ENCODE data around the gene PARD6G.
"Not testable (repeated sequence)": the region's sequence is repeated elsewhere in the genome, so short reads cannot be mapped to it uniquely, and the experiment has no call there.

The PARD6G gene

DNA sequence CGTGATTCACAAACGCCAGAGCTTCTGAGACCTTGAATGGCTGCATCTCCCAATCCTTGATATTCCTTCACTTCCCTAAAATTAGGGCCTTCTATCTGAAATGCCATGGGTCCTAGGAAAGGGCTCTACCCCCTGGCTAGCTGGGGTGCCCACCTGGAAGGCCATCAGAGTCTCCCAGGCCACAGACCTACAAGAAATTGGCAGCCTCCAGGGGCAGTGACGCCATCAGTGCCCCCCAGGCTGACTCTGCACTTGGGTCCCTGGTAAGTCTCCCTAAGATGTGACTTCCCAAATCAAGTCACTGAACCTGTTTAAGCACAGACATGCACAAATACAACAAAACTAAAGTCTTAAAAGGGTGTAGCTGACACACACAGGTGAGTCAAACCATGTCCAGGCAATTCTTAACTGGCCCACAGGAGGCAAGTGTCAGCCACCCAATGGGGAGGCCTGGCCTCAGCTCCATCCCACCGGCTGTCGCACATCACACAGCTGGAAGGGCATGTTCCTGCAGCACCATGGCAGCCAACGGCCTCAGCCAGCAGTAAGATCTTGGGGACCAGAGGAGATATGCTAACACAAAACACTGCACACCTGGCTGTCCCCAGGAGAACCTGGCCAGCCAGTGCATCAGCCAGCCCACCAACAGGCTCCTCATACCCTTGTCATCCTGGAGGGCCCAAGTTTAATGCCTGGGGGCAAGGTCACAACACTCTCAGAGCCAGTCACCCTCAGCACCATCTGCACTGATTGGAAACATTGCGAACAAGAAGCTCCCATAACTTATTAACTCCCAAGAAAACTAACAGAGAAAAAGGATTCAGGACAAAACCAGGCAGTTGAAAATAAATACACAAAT is 5.2 kb downstream of the PARD6G start:
- in situ Hi-C loops (cut with MboI; ENCODE audit: low sequenced_read_pairs): no loop called here

DNA sequence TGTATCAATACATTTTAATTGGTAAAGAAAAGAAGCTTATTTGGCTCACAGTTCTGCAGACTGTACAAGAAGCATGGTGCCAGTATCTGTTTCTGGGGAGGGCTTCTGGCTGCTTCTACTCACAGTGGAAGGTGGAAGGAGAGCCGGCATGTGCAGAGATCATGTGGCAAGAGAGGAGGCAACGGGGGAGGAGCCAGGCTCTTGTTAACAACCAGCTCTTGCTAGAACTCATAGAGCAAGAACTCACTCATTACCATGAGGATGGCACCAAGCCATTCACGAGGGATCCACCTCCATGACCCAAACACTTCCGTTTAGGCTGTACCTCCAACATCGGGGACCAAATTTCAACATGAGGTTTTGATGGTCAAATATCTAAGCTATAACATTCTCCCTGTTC is 7.5 kb downstream of the PARD6G start:
- in situ Hi-C loops (cut with MboI; ENCODE audit: low sequenced_read_pairs): no loop called here

DNA sequence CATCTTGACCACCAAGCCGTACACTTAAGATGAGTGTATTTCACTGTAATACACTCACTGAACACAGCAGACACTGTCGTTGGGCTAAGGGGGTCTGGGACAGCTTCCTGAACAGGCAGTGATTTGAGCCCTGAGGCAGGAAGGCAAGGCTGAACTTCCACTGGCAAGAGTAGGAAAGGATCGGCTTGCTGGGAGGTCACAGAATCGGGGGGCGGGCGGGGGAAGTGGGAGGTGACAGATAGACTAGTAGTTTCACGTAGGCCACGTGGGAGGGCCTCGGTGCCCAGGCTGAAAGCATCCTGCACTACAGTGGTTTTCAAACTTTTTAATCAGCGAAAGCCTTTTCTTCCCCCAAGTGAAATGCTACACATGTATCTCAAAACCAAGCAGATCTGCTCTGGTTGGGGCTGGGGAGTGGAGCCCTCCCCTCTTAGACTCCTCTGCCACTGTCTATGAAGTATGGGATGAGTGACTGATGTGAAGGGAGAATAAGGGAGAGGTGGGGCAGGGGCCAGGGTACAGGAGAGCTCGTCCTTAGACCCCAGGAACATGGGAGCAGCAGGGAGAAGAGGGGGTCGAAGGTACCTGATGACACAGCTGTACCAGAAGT is 8.6 kb downstream of the PARD6G start:
- in situ Hi-C loops (cut with MboI; ENCODE audit: low sequenced_read_pairs): no loop called here

DNA sequence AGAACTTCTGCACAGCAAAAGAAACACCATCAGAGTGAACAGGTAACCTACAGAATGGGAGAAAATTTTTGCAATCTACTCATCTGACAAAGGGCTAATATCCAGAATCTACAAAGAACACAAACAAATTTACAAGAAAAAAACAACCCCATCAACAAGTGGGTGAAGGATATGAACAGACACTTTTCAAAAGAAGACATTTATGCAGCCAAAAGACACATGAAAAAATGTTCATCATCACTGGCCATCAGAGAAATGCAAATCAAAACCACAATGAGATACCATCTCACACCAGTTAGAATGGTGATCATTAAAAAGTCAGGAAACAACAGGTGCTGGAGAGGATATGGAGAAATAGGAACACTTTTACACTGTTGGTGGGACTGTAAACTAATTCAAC is 9.8 kb downstream of the PARD6G start:
- in situ Hi-C loops (cut with MboI; ENCODE audit: low sequenced_read_pairs): not testable (repeated sequence)

DNA sequence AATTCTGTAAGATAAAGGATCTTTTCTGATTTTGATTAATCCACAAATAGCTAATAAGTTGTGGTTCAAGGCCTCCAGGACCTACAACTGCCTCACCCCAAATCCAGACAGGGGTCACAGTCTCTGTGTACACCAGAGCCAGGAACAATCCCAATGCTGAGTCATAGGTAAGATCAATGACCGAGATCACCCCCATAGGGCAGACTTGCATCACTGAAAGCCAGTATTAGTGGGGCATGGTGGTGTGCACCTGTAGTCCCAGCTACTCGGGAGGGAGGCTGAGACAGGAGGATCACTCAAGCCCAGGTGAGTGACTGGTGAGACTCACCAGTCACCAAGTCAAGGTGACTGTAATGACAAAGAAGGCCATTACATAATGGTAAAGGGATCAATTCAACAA is 12.9 kb downstream of the PARD6G start:
- in situ Hi-C loops (cut with MboI; ENCODE audit: low sequenced_read_pairs): no loop called here

DNA sequence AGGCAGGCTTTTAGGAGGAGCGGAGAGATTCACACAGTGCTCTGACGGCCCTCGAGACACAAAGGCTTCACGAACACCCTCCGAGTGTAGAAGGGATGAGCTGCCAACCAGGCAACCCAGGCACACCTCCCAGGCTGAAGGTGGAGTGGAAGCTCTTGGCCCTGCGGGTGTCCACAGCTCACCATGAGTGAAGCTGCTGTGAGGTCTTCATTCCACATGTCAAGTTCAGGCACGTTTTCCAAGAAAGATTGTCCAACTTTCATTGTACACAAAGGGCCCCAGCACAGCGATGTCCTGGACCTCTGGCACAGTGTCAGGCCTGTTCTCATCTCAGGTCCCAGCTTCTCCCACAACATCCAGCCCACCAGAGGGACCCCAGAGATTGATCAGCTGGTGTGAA is 13.4 kb downstream of the PARD6G start:
- in situ Hi-C loops (cut with MboI; ENCODE audit: low sequenced_read_pairs): no loop called here

DNA sequence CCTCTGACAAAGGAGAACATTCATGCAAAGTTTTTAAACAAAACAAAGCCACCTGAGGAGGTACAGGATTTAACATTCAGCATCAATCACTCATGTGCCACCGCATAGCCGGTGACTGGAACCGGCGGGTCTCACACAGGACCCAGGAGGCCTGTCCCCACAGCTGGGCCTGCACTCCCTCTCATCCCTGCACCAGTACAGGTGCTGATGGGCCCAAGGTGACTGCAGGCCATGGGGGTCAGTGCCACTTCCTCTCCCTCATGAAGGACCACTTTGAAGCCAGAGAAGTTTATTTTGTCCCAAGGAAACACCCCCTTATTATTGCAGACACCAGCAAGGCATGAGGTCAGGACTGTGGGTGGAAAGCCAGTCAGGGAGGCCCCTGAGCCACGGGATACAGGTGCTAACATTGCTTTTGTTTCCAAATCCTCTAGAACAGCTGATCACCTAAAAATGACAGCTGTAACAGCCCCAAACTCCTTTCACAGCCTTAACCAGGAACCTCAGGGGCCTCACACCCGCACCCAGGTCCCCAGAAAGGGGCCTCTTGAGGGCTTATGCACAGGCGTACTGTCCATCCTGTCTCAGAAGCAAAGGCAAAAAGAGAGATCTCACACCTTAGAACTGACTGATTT is 14.0 kb downstream of the PARD6G start:
- in situ Hi-C loops (cut with MboI; ENCODE audit: low sequenced_read_pairs): no loop called here

DNA sequence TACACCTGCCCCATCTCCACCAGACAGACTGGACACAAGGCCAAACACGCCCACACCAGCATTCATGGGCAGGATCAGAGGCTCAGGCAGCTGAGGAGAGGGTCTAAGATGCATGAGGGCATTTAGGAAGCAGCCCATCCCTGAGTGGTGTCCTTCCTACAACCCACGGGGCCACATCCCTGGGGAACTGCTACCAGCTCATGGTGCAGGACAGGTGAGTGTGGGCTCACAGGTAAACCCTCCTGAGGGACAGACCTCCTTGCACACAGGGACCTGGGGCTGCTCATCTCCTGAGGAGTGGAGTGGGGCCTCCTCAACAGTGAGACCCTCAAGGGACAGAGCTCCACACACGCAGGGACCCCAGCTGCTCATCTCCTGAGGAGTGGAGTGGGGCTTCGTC is 14.6 kb downstream of the PARD6G start:
- in situ Hi-C loops (cut with MboI; ENCODE audit: low sequenced_read_pairs): no loop called here

DNA sequence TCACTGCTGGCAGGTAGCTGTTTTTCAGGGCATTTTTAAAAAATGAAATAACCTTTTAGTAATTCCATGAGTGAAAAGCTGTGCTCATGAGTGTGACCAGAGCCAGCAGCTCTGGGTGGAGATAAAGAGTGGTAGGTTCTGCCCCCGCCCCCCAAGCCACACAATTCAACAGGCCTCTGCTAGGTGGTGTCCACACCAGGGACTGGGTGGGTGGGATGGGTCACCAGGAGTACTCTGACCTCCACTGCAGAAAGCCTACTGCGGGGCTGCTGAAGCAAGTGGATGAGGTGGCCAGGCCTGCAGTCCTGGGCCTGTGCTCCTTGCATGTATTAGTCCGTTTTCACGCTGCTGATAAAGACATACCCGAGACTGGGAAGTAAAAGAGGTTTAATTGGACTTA is 15.3 kb downstream of the PARD6G start:
- in situ Hi-C loops (cut with MboI; ENCODE audit: low sequenced_read_pairs): no loop called here

DNA sequence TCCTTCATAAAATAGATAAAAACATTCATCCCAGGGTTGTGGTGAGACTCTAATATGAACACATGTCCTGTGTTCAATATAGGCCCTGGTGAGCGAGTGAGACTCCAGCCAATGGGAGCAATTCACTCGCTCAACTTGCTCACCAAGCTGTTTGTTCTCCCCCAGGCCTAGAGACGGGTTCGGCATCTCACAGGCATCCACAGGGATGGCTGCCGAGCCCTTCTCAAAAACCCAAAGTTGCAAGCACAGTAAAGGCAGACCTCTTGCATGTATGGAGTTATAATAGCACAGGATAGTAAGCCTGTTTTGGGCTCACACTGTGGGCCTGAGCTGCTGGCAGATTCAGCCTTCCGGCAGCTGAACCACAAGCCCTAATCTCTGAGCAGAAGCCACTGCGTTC is 15.7 kb downstream of the PARD6G start:
- in situ Hi-C loops (cut with MboI; ENCODE audit: low sequenced_read_pairs): no loop called here

DNA sequence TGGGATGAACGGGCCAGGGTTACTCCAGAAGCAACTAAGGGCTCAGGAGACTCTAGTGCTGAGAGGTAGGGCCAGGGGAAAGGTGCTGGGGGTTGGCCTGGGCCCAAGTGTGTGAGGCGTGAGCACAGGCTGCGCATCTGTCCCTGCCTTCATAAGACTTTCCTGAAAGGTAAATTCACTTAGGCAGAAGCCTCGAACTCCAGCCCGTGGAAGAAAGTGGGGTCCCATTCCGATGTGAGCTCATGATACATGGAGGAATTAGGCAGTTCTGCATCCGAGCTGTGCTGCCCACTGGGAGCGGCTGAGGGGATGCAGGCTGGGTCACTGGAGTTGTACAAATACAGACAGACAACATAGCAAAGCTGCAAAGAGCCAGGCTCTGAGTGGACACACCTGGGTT is 16.2 kb downstream of the PARD6G start:
- in situ Hi-C loops (cut with MboI; ENCODE audit: low sequenced_read_pairs): no loop called here

DNA sequence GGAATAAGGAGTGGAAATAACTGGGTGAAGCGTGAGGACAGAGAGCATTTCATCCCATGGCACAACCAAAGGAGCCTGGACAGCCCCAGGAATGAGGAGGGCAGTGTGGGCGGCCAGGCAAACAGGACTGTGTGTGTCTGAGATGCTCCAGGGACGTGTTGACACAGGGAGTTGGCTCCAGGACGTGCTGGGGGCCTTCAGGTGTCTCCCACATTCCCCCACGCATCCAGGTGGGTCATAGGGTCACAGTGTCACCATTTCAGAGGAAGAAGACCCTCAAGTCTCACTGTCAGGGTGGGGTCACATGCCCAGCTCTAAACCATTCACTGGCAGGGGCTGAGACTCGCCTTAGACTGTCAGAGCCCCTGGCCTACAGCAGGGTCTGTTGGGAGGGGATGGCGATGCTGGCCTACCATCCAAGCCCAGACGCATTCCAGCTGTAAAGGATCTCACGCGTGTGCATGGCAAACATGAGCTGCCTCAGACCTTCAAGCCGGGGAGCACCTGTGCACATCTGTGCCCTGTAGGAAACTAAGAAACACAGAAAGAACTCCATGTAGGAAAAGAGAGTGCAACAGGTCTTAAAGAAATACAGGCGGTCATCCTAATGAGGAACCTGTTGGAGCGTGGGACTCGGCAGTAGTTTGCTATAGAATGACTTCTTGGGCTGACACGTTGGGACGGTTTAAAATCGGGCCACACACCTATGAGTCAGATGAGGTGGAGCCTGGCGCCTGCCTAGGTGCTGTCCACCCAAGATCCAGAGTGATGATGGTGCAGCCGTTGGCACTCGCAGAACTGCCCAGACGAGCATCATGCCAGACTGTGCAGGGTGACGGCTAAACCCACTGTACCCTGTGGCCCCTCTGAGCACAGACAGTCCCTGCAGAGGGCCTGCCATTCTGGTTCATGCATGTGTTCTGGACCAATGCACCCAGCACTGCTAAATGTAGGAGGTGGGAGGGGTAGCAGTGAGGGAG is 17.3 kb downstream of the PARD6G start:
- in situ Hi-C loops (cut with MboI; ENCODE audit: low sequenced_read_pairs): no loop called here

DNA sequence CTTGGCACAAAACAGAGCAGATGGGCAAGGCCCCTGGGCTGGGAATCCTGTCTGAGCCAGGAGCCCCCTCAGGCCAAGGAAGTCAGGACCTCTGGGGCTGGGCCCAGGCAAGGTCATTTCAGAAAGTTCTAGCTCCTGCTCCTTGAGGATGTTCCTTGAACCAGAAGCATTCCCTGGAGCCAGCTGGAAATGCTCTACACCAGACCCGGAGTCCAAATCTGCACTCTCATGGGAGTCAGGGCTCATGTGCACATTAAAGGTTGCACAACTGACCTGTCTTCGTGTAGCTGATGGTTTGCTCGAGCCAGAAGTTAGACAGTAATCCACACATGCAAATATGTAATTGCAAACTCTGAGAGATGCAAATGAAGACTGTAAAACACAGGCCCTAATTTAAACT is 18.0 kb downstream of the PARD6G start:
- in situ Hi-C loops (cut with MboI; ENCODE audit: low sequenced_read_pairs): no loop called here

DNA sequence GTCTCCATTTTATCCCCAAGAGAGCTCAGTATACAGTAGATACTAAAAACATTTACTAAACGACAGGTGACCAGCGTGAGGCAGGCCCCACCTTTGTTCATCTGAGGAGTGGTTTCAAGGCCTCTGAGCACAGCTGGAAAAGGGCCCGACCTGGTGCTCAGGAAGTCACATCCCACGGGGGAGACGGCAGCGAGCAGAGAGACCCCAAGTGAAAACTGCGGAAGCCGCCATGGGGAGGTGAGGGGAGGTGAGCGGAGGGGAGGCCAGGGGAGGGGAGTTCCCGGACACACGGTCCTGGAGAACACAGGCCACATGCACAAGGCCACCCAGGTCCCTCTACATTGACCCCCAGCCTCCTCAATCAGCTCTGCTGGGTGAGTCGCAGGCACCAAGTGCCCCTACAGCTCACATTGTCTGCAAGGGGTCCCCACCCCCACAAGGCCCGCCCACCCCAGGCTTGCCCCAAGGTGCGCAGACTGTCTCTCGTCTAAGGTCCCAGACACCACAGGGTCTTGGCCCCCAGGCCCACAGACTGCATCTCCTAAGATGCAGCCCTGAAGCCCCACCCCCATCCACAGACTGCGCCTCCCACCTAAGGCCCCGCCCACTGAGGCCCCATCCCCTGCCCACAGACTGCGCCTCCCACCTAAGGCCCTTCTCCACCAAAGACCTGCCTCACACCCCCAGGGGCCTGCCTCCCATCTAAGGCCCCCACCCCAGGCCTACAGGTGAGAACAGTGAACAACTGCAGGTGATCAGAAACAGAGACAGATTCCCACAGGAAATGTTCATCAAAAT is 19.1 kb downstream of the PARD6G start:
- in situ Hi-C loops (cut with MboI; ENCODE audit: low sequenced_read_pairs): no loop called here

DNA sequence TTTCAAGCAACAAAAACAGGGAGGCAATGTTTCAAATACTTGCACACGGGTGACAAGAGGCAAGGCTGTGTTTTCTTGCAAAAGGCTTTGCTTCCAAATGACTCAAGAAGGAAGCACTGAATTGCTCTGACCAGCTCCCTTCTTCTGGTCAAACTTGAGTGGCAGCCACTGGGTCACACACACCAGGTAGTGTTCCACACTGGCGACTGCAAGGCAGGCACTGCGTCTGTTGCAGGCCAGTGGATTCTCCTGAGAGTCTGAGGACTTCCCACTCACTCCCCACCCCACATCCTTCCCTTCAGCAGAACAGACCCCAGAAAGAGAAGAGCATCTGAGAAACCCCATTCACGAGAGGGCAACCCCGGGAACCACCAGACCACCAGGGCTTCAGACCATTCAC is 19.8 kb downstream of the PARD6G start:
- in situ Hi-C loops (cut with MboI; ENCODE audit: low sequenced_read_pairs): no loop called here

DNA sequence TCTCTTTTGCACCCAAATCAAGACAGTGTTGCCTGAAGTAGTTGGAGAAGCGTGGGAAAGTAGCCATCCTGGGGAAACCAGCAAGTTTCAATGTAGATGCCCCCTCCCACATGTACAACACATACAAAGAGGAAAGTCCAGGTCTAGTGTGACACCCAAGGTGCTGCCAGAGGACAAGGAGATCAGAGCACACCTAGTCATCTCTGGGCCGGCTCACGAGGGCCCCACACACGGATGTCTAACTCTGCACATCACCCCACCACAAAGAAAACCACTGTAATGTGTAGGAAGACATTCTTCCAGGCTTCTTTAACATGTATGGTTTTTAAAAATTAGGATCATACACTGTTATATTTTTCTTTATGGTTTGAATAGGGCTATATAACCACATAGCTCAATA is 21.6 kb downstream of the PARD6G start:
- in situ Hi-C loops (cut with MboI; ENCODE audit: low sequenced_read_pairs): no loop called here

DNA sequence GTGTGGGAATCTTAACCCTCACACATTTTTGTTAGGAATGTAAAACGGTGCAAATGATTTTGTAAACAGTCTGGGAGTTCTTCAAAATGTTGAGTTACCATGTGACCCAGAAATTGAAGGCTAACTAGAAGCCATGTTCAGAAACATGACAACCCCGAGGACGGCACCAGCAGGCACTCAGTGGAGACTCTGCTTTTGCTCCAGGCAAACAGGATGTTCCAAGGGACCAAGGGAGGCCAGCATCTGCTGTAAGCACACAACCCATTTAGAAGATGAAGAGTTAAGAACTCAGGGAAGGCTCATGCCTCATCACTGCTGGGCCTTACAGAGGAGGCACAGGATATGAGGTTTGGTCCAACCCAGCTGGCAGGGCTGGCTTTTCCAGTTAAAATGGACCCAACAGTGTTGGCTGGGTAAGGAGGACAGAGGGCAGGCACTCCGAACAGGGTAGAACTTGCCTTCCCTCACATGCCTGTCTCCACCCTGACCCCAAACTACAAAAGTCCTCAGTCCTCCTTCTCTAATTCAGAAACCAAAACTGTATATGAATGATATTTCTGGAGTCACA is 23.6 kb downstream of the PARD6G start:
- in situ Hi-C loops (cut with MboI; ENCODE audit: low sequenced_read_pairs): no loop called here

DNA sequence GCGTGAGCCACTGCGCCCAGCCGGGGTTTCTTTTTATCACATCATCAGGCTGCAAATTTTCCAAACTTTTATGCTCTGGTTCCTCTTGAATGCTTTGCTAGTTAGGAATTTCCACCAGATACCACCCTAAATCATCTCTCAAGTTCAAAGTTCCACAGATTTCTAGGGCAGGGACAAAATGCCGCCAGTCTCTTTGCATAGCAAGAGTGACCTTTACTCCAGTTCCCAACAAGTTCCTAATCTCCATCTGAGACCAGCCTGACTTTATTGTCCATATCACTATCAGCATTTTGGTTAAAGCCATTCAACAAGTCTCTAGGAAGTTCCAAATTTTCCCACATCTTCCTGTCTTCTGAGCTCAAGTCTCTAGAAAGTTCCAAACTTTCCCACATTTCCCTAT is 27.8 kb downstream of the PARD6G start:
- in situ Hi-C loops (cut with MboI; ENCODE audit: low sequenced_read_pairs): not testable (repeated sequence)

DNA sequence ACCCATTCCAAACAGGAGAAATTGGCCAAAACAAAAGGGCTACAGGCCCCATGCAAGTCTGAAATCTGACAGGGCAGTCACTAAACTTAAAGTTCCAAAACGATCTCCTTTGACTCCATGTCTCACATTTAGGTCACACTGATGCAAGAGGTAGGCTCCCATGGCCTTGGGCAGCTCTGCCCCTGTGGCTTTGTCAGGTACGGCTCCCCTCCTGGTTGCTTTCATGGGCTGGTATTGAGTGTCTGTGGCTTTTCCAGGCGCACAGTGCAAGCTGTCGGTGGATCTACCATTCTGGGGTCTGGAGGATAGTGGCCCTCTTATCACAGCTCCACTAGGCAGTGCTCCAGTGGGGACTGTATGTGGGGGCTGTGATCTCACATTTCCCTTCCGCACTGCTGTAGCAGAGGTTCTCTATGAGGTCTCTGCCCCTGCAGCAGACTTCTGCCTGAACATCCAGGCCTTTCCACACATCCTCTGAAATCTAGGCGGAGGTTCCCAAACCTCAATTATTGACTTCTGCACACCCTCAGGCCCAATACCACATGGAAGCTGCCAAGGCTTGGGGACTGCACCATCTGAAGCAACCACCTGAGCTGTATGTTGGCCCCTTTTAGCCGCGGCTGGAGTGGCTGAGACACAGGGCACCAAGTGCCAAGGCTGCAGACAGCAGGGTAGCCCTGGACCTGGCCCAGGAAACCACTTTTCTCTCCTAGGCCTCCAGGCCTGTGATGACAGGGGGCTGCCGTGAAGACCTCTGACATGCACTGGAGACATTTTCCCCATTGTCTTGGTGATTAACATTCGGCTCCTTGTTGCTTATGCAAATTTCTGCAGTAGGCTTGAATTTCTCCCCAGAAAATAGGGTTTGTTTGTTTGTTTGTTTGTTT is 28.7 kb downstream of the PARD6G start:
- in situ Hi-C loops (cut with MboI; ENCODE audit: low sequenced_read_pairs): no loop called here
